Panc1 (cell line): ENCODE measurements around the gene TGFBI.

Source experiments
- POLR2AphosphoS5 ChIP-seq: IDR thresholded peaks from 2 replicates; pipeline ENCODE4 v1.6.1; 2012; ENCODE audit warnings: mild to moderate bottlenecking, low read depth, low read length, moderate library complexity
- SIN3A ChIP-seq: IDR thresholded peaks from 2 replicates; pipeline ENCODE4 v1.6.1; 2012; ENCODE audit warnings: low read depth, mild to moderate bottlenecking, low read length, moderate library complexity, borderline replicate concordance; ENCODE audit not compliant: insufficient read depth
- TF ChIP-seq, protein P1 (sequence below): fragments of 450-650 bp; IDR thresholded peaks from 2 replicates; pipeline ENCODE4 v1.5.1; 2017; ENCODE audit warnings: mild to moderate bottlenecking
- TF ChIP-seq, protein P2 (sequence below), 2 experiments: IDR thresholded peaks; 2 replicates each; pipeline ENCODE4 v1.6.1; 2011 to 2012; ENCODE audit warnings: low read depth in 2 of 2, control low read depth in 1 of 2, low read length in 1 of 2, mild to moderate bottlenecking in 1 of 2, moderate library complexity in 1 of 2; ENCODE audit not compliant: insufficient read depth in 1 of 2

DNA sequence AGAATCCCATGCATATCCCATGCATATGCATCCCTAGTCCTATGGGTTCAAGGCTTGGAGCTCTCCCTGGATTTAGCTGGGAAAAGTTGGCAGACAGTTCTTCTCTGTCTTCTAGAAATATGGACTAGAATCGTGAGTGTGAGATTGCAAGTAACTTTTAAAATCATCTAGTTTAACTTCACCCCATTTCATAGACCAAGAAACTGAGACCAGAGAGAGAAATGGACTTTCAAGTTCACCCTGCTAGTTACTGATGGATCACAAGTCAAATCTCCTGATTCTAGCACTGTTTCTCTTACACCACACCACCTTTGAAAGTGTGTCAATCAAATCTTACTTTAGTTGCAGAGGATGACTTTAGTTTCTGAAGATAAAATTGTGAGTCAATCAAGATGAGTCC is 13.4 kb downstream of the TGFBI start:
- TF ChIP-seq, protein P1, sequence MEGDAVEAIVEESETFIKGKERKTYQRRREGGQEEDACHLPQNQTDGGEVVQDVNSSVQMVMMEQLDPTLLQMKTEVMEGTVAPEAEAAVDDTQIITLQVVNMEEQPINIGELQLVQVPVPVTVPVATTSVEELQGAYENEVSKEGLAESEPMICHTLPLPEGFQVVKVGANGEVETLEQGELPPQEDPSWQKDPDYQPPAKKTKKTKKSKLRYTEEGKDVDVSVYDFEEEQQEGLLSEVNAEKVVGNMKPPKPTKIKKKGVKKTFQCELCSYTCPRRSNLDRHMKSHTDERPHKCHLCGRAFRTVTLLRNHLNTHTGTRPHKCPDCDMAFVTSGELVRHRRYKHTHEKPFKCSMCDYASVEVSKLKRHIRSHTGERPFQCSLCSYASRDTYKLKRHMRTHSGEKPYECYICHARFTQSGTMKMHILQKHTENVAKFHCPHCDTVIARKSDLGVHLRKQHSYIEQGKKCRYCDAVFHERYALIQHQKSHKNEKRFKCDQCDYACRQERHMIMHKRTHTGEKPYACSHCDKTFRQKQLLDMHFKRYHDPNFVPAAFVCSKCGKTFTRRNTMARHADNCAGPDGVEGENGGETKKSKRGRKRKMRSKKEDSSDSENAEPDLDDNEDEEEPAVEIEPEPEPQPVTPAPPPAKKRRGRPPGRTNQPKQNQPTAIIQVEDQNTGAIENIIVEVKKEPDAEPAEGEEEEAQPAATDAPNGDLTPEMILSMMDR: no peak
- TF ChIP-seq SIN3A: no peak
- no peak for TF ChIP-seq POLR2AphosphoS5
- TF ChIP-seq, protein P2, sequence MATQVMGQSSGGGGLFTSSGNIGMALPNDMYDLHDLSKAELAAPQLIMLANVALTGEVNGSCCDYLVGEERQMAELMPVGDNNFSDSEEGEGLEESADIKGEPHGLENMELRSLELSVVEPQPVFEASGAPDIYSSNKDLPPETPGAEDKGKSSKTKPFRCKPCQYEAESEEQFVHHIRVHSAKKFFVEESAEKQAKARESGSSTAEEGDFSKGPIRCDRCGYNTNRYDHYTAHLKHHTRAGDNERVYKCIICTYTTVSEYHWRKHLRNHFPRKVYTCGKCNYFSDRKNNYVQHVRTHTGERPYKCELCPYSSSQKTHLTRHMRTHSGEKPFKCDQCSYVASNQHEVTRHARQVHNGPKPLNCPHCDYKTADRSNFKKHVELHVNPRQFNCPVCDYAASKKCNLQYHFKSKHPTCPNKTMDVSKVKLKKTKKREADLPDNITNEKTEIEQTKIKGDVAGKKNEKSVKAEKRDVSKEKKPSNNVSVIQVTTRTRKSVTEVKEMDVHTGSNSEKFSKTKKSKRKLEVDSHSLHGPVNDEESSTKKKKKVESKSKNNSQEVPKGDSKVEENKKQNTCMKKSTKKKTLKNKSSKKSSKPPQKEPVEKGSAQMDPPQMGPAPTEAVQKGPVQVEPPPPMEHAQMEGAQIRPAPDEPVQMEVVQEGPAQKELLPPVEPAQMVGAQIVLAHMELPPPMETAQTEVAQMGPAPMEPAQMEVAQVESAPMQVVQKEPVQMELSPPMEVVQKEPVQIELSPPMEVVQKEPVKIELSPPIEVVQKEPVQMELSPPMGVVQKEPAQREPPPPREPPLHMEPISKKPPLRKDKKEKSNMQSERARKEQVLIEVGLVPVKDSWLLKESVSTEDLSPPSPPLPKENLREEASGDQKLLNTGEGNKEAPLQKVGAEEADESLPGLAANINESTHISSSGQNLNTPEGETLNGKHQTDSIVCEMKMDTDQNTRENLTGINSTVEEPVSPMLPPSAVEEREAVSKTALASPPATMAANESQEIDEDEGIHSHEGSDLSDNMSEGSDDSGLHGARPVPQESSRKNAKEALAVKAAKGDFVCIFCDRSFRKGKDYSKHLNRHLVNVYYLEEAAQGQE (IDR thresholded peaks at IDR 0.05; ENCODE audit: insufficient read depth in 1 of 2, low read depth in 2 of 2, low read length in 1 of 2): no peak
